ENCODE results near the gene FFAR3.

The FFAR3 gene

DNA sequence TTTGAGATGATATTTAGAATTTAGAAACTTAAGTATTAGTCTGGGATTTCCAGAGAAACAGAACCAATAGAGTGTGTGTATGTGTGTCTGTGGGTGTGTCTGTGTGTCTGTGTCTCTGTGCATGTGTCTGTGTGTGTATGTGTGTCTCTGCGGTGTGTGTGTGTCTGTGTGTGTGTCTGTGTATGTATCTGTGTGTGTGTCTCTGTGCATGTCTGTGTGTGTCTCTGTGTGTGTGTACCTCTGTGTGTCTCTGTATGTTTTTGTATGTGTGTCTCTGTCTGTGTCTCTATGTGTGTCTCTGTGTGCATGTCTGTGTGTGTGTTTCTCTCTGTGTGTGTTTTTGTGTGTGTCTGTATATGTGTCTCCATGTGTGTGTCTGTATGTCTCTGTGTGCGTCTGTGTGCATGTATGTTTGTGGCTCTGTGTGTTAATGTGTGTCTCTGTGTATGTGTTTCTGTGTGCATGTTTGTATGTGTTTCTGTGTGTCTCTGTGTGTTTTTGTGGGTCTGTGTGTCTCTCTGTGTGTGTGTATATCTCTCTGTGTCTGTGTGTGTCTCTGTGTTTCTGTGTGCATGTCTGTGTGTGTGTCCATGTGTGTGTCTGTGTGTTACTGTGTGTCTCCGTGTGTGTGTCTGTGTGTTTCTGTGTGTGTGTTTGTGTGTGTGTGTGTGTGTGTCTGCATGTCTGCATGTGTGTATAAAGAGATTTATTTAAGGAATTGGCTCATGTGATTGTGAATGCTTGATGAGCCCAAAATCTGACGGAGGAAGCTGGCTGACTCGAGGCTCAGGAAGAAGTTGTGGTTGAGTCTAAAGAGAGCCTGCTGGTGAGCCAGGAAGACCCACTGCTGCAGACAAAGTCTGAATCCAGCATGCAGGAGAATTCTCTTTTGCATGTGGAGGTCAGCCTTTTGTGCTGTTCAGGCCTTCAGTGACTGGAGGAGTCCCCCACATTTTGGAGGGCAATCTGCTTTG is 34.8 kb downstream of the FFAR3 start:
- DNase-seq (ENCODE audit: low spot score): no peak
- TF ChIP-seq, protein P1, sequence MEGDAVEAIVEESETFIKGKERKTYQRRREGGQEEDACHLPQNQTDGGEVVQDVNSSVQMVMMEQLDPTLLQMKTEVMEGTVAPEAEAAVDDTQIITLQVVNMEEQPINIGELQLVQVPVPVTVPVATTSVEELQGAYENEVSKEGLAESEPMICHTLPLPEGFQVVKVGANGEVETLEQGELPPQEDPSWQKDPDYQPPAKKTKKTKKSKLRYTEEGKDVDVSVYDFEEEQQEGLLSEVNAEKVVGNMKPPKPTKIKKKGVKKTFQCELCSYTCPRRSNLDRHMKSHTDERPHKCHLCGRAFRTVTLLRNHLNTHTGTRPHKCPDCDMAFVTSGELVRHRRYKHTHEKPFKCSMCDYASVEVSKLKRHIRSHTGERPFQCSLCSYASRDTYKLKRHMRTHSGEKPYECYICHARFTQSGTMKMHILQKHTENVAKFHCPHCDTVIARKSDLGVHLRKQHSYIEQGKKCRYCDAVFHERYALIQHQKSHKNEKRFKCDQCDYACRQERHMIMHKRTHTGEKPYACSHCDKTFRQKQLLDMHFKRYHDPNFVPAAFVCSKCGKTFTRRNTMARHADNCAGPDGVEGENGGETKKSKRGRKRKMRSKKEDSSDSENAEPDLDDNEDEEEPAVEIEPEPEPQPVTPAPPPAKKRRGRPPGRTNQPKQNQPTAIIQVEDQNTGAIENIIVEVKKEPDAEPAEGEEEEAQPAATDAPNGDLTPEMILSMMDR (IDR thresholded peaks at IDR 0.05; ENCODE audit: extremely low read depth, missing control alignments): no peak

DNA sequence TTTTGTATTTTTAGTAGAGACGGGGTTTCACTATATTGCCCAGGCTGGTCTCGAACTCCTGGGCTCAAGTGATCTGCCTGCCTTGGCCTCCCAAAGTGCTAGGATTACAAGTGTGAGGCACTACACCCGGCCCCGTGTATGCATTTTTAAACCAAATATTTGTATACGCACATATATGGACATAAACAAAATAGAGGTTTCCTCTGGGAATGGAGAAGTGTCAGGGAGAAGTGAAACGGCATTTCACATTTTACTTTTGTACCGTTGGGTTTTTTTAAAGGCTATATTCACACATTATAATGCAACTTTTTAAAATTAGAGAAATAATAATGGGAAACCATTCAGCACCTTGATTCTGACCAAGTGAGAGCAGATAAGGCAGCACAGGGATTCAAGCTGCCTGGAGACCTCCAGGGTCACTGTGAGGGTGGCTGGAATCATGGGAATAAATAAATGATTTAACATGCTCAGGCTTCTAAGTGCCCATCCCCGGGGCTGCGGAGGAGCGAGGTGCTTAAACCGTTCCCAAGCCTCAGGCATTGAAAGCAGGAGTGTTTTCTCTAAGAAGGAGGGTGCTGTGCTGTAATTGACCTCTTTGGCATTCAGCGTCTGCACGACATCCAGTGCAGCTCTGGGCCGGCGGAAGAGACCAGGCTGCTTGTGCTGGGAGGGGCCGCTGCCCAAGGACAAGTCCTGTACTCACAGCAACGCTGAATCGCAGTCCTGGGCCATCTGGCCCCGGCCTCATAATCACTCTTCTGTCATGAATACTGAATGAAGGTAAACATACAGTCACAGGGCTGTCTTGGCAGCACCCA is 37.3 kb downstream of the FFAR3 start:
- TF ChIP-seq, protein P1 (IDR thresholded peaks at IDR 0.05; ENCODE audit: extremely low read depth, missing control alignments): no peak

DNA sequence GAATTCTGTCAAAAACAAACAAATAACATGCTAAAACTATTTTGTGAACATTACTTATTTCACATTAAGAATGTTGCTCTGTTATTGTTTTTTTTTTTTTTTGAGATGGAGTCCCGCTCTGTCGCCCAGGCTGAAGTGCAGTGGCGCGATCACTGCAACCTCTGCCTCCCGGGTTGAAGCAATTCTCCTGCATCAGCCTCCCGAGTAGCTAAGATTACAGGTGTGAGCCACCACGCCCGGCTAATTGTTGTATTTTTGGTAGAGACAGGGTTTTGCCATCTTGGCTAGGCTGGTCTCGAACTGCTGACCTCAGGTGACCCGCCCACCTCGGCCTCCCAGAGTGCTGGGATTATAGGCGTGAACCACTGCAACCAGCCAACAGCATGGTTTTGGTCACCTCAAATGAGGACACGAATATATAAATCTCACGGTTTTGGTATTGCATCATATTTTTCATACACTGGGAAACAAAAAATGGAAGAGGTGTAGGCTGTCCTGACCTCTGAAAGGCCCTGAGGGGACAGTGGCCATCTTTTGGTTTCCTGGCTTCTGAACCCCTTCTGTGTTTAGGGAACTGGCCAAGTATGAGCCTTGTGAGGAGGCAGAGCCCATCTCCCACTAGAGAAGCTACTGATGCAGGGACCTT is 38.1 kb downstream of the FFAR3 start:
- TF ChIP-seq, protein P1 (IDR thresholded peaks at IDR 0.05; ENCODE audit: extremely low read depth, missing control alignments): no peak
- DNase-seq (ENCODE audit: low spot score): no peak

More for the DNA sequence above, 37.3 kb downstream of the FFAR3 start:
- DNase-seq (ENCODE audit: low spot score): no peak

- TF ChIP-seq, protein P1 (IDR thresholded peaks at IDR 0.05; ENCODE audit: extremely low read depth, missing control alignments): no peak
- DNase-seq (ENCODE audit: low spot score): no peak
Measured at GRCh38 chr19:35397064-35397463, 38.8 kb downstream of the FFAR3 start.

DNA sequence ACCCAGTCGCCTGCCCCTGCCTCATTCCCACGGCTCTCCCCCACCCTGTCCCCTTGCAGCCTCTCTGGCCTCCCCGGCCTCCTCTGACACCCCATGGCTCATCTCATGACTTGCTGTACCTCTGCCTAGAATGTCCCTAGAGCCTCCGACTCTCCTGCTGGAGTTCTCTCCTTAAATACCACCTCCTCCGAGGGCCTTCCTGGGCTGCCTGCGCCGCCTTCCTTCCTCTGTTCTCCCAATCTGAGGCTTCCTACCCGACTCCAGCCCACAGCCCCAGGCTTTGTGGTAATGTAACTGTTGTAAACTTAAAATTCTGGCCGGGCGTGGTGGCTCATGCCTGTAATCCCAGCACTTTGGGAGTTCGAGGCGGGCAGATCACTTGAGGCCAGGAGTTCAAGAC is 40.3 kb downstream of the FFAR3 start:
- no peak for DNase-seq (ENCODE audit: low spot score)
- TF ChIP-seq, protein P1 (IDR thresholded peaks at IDR 0.05; ENCODE audit: extremely low read depth, missing control alignments): no peak

GRCh38 chr19:35399231-35399630 is 41.0 kb downstream of the FFAR3 start:
- no peak for DNase-seq (ENCODE audit: low spot score)
- TF ChIP-seq, protein P1 (IDR thresholded peaks at IDR 0.05; ENCODE audit: extremely low read depth, missing control alignments): no peak
